Measurements from ENCODE around the gene PTBP3. TPM values are rescaled to one million over a fixed set of nuclear protein-coding genes. Genes with fewer than 3 reads are reported as not detected.

Gene PTBP3
- total and polyA plus RNA-seq, 2 of the 4 experiments (the other 2 are of a cell fraction), result 8.6 to 15.6 TPM

GRCh38 chr9:112174222-112174964 lies 159.0 kb downstream of the PTBP3 start (continued):
- TF ChIP-seq CEBPB (IDR thresholded peaks at IDR 0.05; ENCODE audit: low read depth, low read length) (no peak), BHLHE40 (IDR thresholded peaks at IDR 0.05; ENCODE audit: low read depth, low read length) (no peak)

GRCh38 chr9:112173489-112174221 lies 159.8 kb downstream of the PTBP3 start:
- peaks cover 4 to 21% of the 10 kb centered on the region in 2 experiments; a peak in 3 of 4 replicates for H3K79me1 ChIP-seq (ENCODE audit: low read depth in 1 of 2, low read length in 2 of 2)
- H3K23ac ChIP-seq (ENCODE audit: low read depth, low read length), result peak overlapping the region; percentile 87; the same call in 1 of the 2 replicates
- ChIA-PET POLR2A (ENCODE audit: unreplicated experiment) (no interaction called here), CTCF (interaction anchor here (0.6 kb wide), 1 partner anchor 71 kb away, joined by 5 read pairs; no protein-coding TSS in a partner anchor)
- H2BK5ac ChIP-seq (ENCODE audit: low read depth, low read length, poor library complexity, severe bottlenecking), result no peak overlapping the region
- H2AK5ac ChIP-seq (ENCODE audit: low read depth, low read length), result 0 out of 2 replicates have a peak overlapping the region, but pooled peaks have one; percentile 17
- intact Hi-C loops (cut with micrococcal nuclease) (no loop called here), in situ Hi-C loops (cut with MboI; ENCODE audit: low sequenced_read_pairs) (no loop called here), dilution Hi-C loops (cut with HindIII; ENCODE audit: low sequenced_read_pairs, unreplicated experiment) (no loop called here)
- H3K27me3 ChIP-seq (ENCODE audit: control insufficient read depth, insufficient read depth, low read length), result peaks cover 4% of the 10 kb centered on the region; the same call in 1 of the 2 replicates
- peak overlapping the region; percentile 12 for H2AK9ac ChIP-seq (replicated peaks; ENCODE audit: low read depth, low read length, poor library complexity)
- peak overlapping the region in 1 of 2 experiments; percentile 35; a peak in 2 of 4 replicates for H4K8ac ChIP-seq (ENCODE audit: low read depth in 2 of 2, low read length in 2 of 2)
- peak overlapping the region; percentile 54; the same call in 1 of the 2 replicates for H3K14ac ChIP-seq (replicated peaks; ENCODE audit: low read depth, low read length)
- H3K4me1 ChIP-seq (ENCODE audit: control insufficient read depth, insufficient read depth, low read length), result no peaks in the 10 kb centered on the region
- H2BK15ac ChIP-seq (ENCODE audit: low read depth, low read length), result no peak overlapping the region
- peak overlapping the region; percentile 95 for H2AFZ ChIP-seq (replicated peaks; ENCODE audit: low read length, poor library complexity)
- TF ChIP-seq RAD21 (IDR thresholded peaks at IDR 0.05; ENCODE audit: low read length), result no peak
- TF ChIP-seq MAFK (IDR thresholded peaks at IDR 0.05; ENCODE audit: low read depth, low read length), result no peak
- no peak for TF ChIP-seq MAZ (IDR thresholded peaks at IDR 0.05; ENCODE audit: borderline replicate concordance, low read depth, low read length)
- no peak for TF ChIP-seq RFX5 (IDR thresholded peaks at IDR 0.05; ENCODE audit: low read depth, low read length)
- no peak for TF ChIP-seq SMC3 (IDR thresholded peaks at IDR 0.05; ENCODE audit: low read depth, low read length)
- no peak for TF ChIP-seq POLR2A (IDR thresholded peaks at IDR 0.05; ENCODE audit: low read depth, low read length)
- no peak for TF ChIP-seq RCOR1 (IDR thresholded peaks at IDR 0.05; ENCODE audit: insufficient replicate concordance, low read length)
- no peak for TF ChIP-seq MXI1 (IDR thresholded peaks at IDR 0.05; ENCODE audit: borderline replicate concordance, low read depth, low read length)
- no peak for TF ChIP-seq FOS (IDR thresholded peaks at IDR 0.05; ENCODE audit: low read depth, low read length)
- no peak for TF ChIP-seq CHD1 (IDR thresholded peaks at IDR 0.05; ENCODE audit: low read depth, low read length)
- no peak for TF ChIP-seq BHLHE40 (IDR thresholded peaks at IDR 0.05; ENCODE audit: low read depth, low read length)
- no peak for TF ChIP-seq CEBPB (IDR thresholded peaks at IDR 0.05; ENCODE audit: low read depth, low read length)
- H3K18ac ChIP-seq (ENCODE audit: low read depth, low read length), result no peak overlapping the region
- DNase-seq (no peak), ATAC-seq (ENCODE audit: low read depth) (no peak)
- H4K20me1 ChIP-seq (ENCODE audit: insufficient read depth, low read length), result no peaks in the 10 kb centered on the region
- H3K4me3 ChIP-seq (ENCODE audit: insufficient read depth, low read depth, low read length), result no peak overlapping the region
- no peak overlapping the region for H2BK20ac ChIP-seq (ENCODE audit: low read depth, low read length)
- no peaks in the 10 kb centered on the region for H3K9me3 ChIP-seq (ENCODE audit: control insufficient read depth, insufficient read depth, low read length)
- H3K4ac ChIP-seq (ENCODE audit: low read depth, low read length), result peak overlapping the region; percentile 69
- peaks cover 14% of the 10 kb centered on the region for H3K9me1 ChIP-seq (ENCODE audit: insufficient read depth, low read length)
- no peaks in the 10 kb centered on the region for H3K36me3 ChIP-seq (ENCODE audit: control insufficient read depth, insufficient read depth, low read length)
- 95% methylated on average over 11 of the region's 18 CpGs; no CpG with 5 or more reads in 1 of the 2 experiments for WGBS, 2 experiments (ENCODE audit: extremely low coverage in 2 of 2, insufficient read length in 1 of 2)
- H4K5ac ChIP-seq (ENCODE audit: low read depth, low read length), result no peak overlapping the region
- no peak overlapping the region for H2BK120ac ChIP-seq (ENCODE audit: low read depth, low read length)
- no peak overlapping the region for H3K56ac ChIP-seq (ENCODE audit: extremely low read depth, insufficient read depth, low read length)
- H3K27ac ChIP-seq (ENCODE audit: insufficient read depth, low read length), result no peak overlapping the region
- no peak overlapping the region; the same call in 1 of the 2 replicates for H4K91ac ChIP-seq (ENCODE audit: insufficient read depth, low read depth, low read length)
- no peak overlapping the region for H3K4me2 ChIP-seq (ENCODE audit: low read depth, low read length)
- no peak overlapping the region for H3K9ac ChIP-seq (ENCODE audit: low read depth, low read length)
- BruUV-seq (replicated peaks), result no TSS peak

Measured in IMR-90 (cell line).